ENCODE results near the gene TMX2. TPM values are rescaled to one million over a fixed set of nuclear protein-coding genes. Genes with fewer than 3 reads are reported as not detected.

The TMX2 gene
- total and polyA plus RNA-seq, 2 experiments from 2014 or later: 104 to 129 TPM

- Histone ChIP-seq H4K20me1 (ENCODE audit: insufficient read depth, poor library complexity, severe bottlenecking) (no peaks in the 10 kb centered on the region), H3K9me2 (replicated peaks; ENCODE audit: insufficient read depth) (no peaks in the 10 kb centered on the region), H3K79me2 (peaks cover 49% of the 10 kb centered on the region), H3K9me3 (ENCODE audit: low read depth) (no peaks in the 10 kb centered on the region), H3K4me2 (peak overlapping the region; percentile 62), H3K27ac (peak overlapping the region; percentile 83), H3K27me3 (no peaks in the 10 kb centered on the region), H3K36me3 (replicated peaks; ENCODE audit: insufficient read depth, low read depth) (no peaks in the 10 kb centered on the region), H2AFZ (no peak overlapping the region), H3K4me1 (ENCODE audit: insufficient read depth) (peaks cover 5% of the 10 kb centered on the region), H3K4me3 (no peak overlapping the region)
- WGBS (ENCODE audit: low lambda C conversion rate, missing lambda C conversion rate): 52% methylated on average over 3 of the region's 3 CpGs
- TF ChIP-seq EZH2phosphoT487 (IDR thresholded peaks at IDR 0.05; ENCODE audit: low read depth, severe bottlenecking, unreplicated experiment) (no peak), EZH2 (IDR thresholded peaks at IDR 0.05; ENCODE audit: borderline replicate concordance) (no peak), CTCF (IDR thresholded peaks at IDR 0.05; ENCODE audit: poor library complexity) (no peak)
- peak; percentile 51 for DNase-seq (ENCODE audit: low spot score)
These were observed 23.4 kb downstream of the TMX2 start for GRCh38 chr11:57735619-57736298.

GRCh38 chr11:57741132-57742086, 29.0 kb downstream of the TMX2 start, which contains the start of gene SELENOH:
SELENOH (plus strand) TSS chr11:57741491; CDS start chr11:57741596, 105 bp downstream.
- Histone ChIP-seq H3K4me3 (peak within 1 kb of the TSS; percentile 80), H3K9me2 (replicated peaks; ENCODE audit: insufficient read depth) (no peaks in the 10 kb centered on the region), H3K9me3 (ENCODE audit: low read depth) (no peaks in the 10 kb centered on the region), H3K4me1 (ENCODE audit: insufficient read depth) (no peaks in the 10 kb centered on the region), H3K27ac (peak within 1 kb of the TSS; percentile 92), H3K4me2 (peak within 1 kb of the TSS; percentile 82), H4K20me1 (ENCODE audit: insufficient read depth, poor library complexity, severe bottlenecking) (no peaks in the 10 kb centered on the region), H3K27me3 (no peaks in the 10 kb centered on the region), H3K36me3 (replicated peaks; ENCODE audit: insufficient read depth, low read depth) (peaks cover 4% of the 10 kb centered on the region), H2AFZ (peak within 1 kb of the TSS; percentile 73), H3K79me2 (peaks cover 36% of the 10 kb centered on the region)
- under 1% methylated on average over 67 of the region's 75 CpGs for WGBS (ENCODE audit: low lambda C conversion rate, missing lambda C conversion rate)
- TF ChIP-seq EZH2 (IDR thresholded peaks at IDR 0.05; ENCODE audit: borderline replicate concordance) (no peak), EZH2phosphoT487 (IDR thresholded peaks at IDR 0.05; ENCODE audit: low read depth, severe bottlenecking, unreplicated experiment) (no peak), CTCF (IDR thresholded peaks at IDR 0.05; ENCODE audit: poor library complexity) (no peak)
- DNase-seq (ENCODE audit: low spot score): peak; percentile 98

GRCh38 chr11:57742087-57742452, 29.7 kb downstream of the TMX2 start:
- Histone ChIP-seq H3K79me2 (peaks cover 31% of the 10 kb centered on the region), H4K20me1 (ENCODE audit: insufficient read depth, poor library complexity, severe bottlenecking) (no peaks in the 10 kb centered on the region), H3K9me2 (replicated peaks; ENCODE audit: insufficient read depth) (no peaks in the 10 kb centered on the region), H3K4me2 (peak overlapping the region; percentile 82), H3K4me3 (peak overlapping the region; percentile 80), H3K4me1 (ENCODE audit: insufficient read depth) (no peaks in the 10 kb centered on the region), H2AFZ (peak overlapping the region; percentile 51), H3K36me3 (replicated peaks; ENCODE audit: insufficient read depth, low read depth) (peaks cover 4% of the 10 kb centered on the region), H3K27ac (peak overlapping the region; percentile 92), H3K9me3 (ENCODE audit: low read depth) (no peaks in the 10 kb centered on the region), H3K27me3 (no peaks in the 10 kb centered on the region)
- WGBS (ENCODE audit: low lambda C conversion rate, missing lambda C conversion rate): 2% methylated on average over 10 of the region's 10 CpGs
- TF ChIP-seq CTCF (IDR thresholded peaks at IDR 0.05; ENCODE audit: poor library complexity) (no peak), EZH2 (IDR thresholded peaks at IDR 0.05; ENCODE audit: borderline replicate concordance) (no peak), EZH2phosphoT487 (IDR thresholded peaks at IDR 0.05; ENCODE audit: low read depth, severe bottlenecking, unreplicated experiment) (no peak)
- no peak for DNase-seq (ENCODE audit: low spot score)

All from hepatocyte (in vitro differentiated cells).